ENCODE results near the gene LRRTM2.

The LRRTM2 gene

GRCh38 chr5:138869763-138870500 lies 5.2 kb downstream of the LRRTM2 start:
- ATAC-seq = peak; percentile 39
- TF ChIP-seq RARB (CRISPR knock-in tag; IDR thresholded peaks at IDR 0.05) (no peak), CSDC2 (CRISPR knock-in tag; IDR thresholded peaks at IDR 0.05) (no peak), SNAI2 (CRISPR knock-in tag; IDR thresholded peaks at IDR 0.05) (no peak), ZNF70 (CRISPR knock-in tag; IDR thresholded peaks at IDR 0.05) (no peak), PATZ1 (CRISPR knock-in tag; IDR thresholded peaks at IDR 0.05; ENCODE audit: borderline replicate concordance) (no peak), POU6F1 (CRISPR knock-in tag; IDR thresholded peaks at IDR 0.05; ENCODE audit: borderline replicate concordance, low read depth) (no peak), ZC3H10 (CRISPR knock-in tag; IDR thresholded peaks at IDR 0.05) (no peak), CSRNP3 (CRISPR knock-in tag; IDR thresholded peaks at IDR 0.05) (no peak), CREB5 (CRISPR knock-in tag; IDR thresholded peaks at IDR 0.05; ENCODE audit: low read depth) (no peak), ARNTL (CRISPR knock-in tag; IDR thresholded peaks at IDR 0.05; ENCODE audit: borderline replicate concordance, low read depth) (no peak), TOX (CRISPR knock-in tag; IDR thresholded peaks at IDR 0.05; ENCODE audit: borderline replicate concordance) (no peak), ESRRG (CRISPR knock-in tag; IDR thresholded peaks at IDR 0.05) (no peak)

- no peak for ATAC-seq
- TF ChIP-seq SNAI2 (CRISPR knock-in tag; IDR thresholded peaks at IDR 0.05) = no peak
- no peak for TF ChIP-seq TOX (CRISPR knock-in tag; IDR thresholded peaks at IDR 0.05; ENCODE audit: borderline replicate concordance)
- TF ChIP-seq ZNF565 (CRISPR knock-in tag; conservative IDR thresholded peaks at IDR 0.05; ENCODE audit: low read depth) = no peak
- no peak for TF ChIP-seq ZNF8 (CRISPR knock-in tag; IDR thresholded peaks at IDR 0.05)
- no peak for TF ChIP-seq ZNF70 (CRISPR knock-in tag; IDR thresholded peaks at IDR 0.05)
- TF ChIP-seq PATZ1 (CRISPR knock-in tag; IDR thresholded peaks at IDR 0.05; ENCODE audit: borderline replicate concordance) = no peak
- no peak for TF ChIP-seq GLIS3 (CRISPR knock-in tag; IDR thresholded peaks at IDR 0.05)
- no peak for TF ChIP-seq OSR1 (CRISPR knock-in tag; IDR thresholded peaks at IDR 0.05)
- no peak for TF ChIP-seq BACH2 (CRISPR knock-in tag; IDR thresholded peaks at IDR 0.05; ENCODE audit: borderline replicate concordance)
- TF ChIP-seq CSDC2 (CRISPR knock-in tag; IDR thresholded peaks at IDR 0.05) = no peak
- TF ChIP-seq ZC3H10 (CRISPR knock-in tag; IDR thresholded peaks at IDR 0.05) = no peak
Observed at GRCh38 chr5:138869038-138869437, 6.1 kb downstream of the LRRTM2 start.

GRCh38 chr5:138867011-138867410 lies 8.1 kb downstream of the LRRTM2 start:
- no peak for ATAC-seq
- TF ChIP-seq PPARA (CRISPR knock-in tag; IDR thresholded peaks at IDR 0.05; ENCODE audit: borderline replicate concordance) (no peak), ZNF70 (CRISPR knock-in tag; IDR thresholded peaks at IDR 0.05) (no peak), ESRRG (CRISPR knock-in tag; IDR thresholded peaks at IDR 0.05) (no peak), ARNTL (CRISPR knock-in tag; IDR thresholded peaks at IDR 0.05; ENCODE audit: borderline replicate concordance, low read depth) (no peak), ZC3H10 (CRISPR knock-in tag; IDR thresholded peaks at IDR 0.05) (no peak), GLIS3 (CRISPR knock-in tag; IDR thresholded peaks at IDR 0.05) (no peak), CSDC2 (CRISPR knock-in tag; IDR thresholded peaks at IDR 0.05) (no peak), OSR1 (CRISPR knock-in tag; IDR thresholded peaks at IDR 0.05) (no peak), ZFP30 (CRISPR knock-in tag; IDR thresholded peaks at IDR 0.05) (no peak), TSHZ2 (CRISPR knock-in tag; IDR thresholded peaks at IDR 0.05) (no peak), TOX (CRISPR knock-in tag; IDR thresholded peaks at IDR 0.05; ENCODE audit: borderline replicate concordance) (no peak), RARB (CRISPR knock-in tag; IDR thresholded peaks at IDR 0.05) (no peak), CSRNP3 (CRISPR knock-in tag; IDR thresholded peaks at IDR 0.05) (no peak), ZNF8 (CRISPR knock-in tag; IDR thresholded peaks at IDR 0.05) (no peak), SNAI2 (CRISPR knock-in tag; IDR thresholded peaks at IDR 0.05) (no peak), ISL1 (CRISPR knock-in tag; IDR thresholded peaks at IDR 0.05) (no peak)
